CD4-positive, alpha-beta T cell (primary cell): ENCODE results near the gene ROCK1. TPM values are rescaled to one million over a fixed set of nuclear protein-coding genes. Genes with fewer than 3 reads are reported as not detected.

Experiments used
- ATAC-seq: fragments of 200-7000 bp; cut with Tn5 transposase; one replicate; pipeline ENCODE4 v1.10.0; 2022; ENCODE audit warnings: mild to moderate bottlenecking; ENCODE audit not compliant: poor library complexity
- CTCF ChIA-PET: fragments of 350-600 bp; sonication (Branson Sonifier 250); formaldehyde crosslinking; loops from one replicate; lab custom pipeline; 2021; ENCODE audit warnings: antibody characterized with exemption, inconsistent platforms; lab: Charles Lee
- POLR2A ChIA-PET: fragments of 350-600 bp; sonication (Branson Sonifier 250); formaldehyde crosslinking; loops from one replicate; lab custom pipeline; 2021; ENCODE audit warnings: antibody characterized with exemption, inconsistent platforms; lab: Charles Lee
- DNase-seq, 14 experiments: peaks; one replicate each; pipeline ENCODE4 v3.0.0-alpha.2; 2013 to 2020; ENCODE audit warnings: mixed read lengths in 2 of 14
- H3K27ac ChIP-seq, 2 donors: one replicate each; pipeline versions ENCODE4 v1.5.1 to v1.7.0; 2013; ENCODE audit warnings: low read length in 2 of 2, low read depth in 1 of 2, mild to moderate bottlenecking in 1 of 2
- H3K27me3 ChIP-seq, 2 experiments: 1 replicate in 1 of 2; 2 replicates in 1 of 2; pipeline versions ENCODE4 v1.6.1 to v1.7.0; 2013; ENCODE audit warnings: low read length in 2 of 2, control low read depth in 1 of 2, mild to moderate bottlenecking in 1 of 2, moderate library complexity in 1 of 2; ENCODE audit not compliant: insufficient read depth in 2 of 2, control insufficient read depth in 1 of 2
- H3K36me3 ChIP-seq: one replicate; pipeline ENCODE4 v1.6.1; 2013; ENCODE audit warnings: low read length, control low read depth; ENCODE audit not compliant: insufficient read depth
- H3K4me1 ChIP-seq: one replicate; pipeline ENCODE4 v1.6.1; 2013; ENCODE audit warnings: low read length, control low read depth; ENCODE audit not compliant: insufficient read depth
- H3K4me3 ChIP-seq: one replicate; pipeline ENCODE4 v1.5.1; 2013; ENCODE audit warnings: mild to moderate bottlenecking, low read length, moderate library complexity
- H3K9me3 ChIP-seq, 2 experiments: 1 replicate in 1 of 2; 2 replicates in 1 of 2; pipeline versions ENCODE4 v1.6.1 to v1.7.0; 2013; ENCODE audit warnings: low read length in 2 of 2, mild to moderate bottlenecking in 2 of 2, control low read depth in 1 of 2, moderate library complexity in 1 of 2; ENCODE audit not compliant: control insufficient read depth in 1 of 2, insufficient read depth in 1 of 2
- H3K27ac Mint-ChIP-seq: one replicate; pipeline ENCODE4 v1.8.0; 2020; ENCODE audit warnings: mixed read lengths
- H3K27me3 Mint-ChIP-seq: one replicate; pipeline ENCODE4 v1.8.0; 2021; ENCODE audit warnings: mixed read lengths
- H3K36me3 Mint-ChIP-seq: one replicate; pipeline ENCODE4 v1.8.0; 2021; ENCODE audit warnings: low read depth, mixed read lengths
- H3K4me1 Mint-ChIP-seq: one replicate; pipeline ENCODE4 v1.8.0; 2021; ENCODE audit warnings: low read depth, mixed read lengths
- H3K4me3 Mint-ChIP-seq: one replicate; pipeline ENCODE4 v1.8.0; 2020; ENCODE audit warnings: mild to moderate bottlenecking, mixed read lengths
- H3K9me3 Mint-ChIP-seq: one replicate; pipeline ENCODE4 v1.8.0; 2020; ENCODE audit warnings: mixed read lengths
- intact Hi-C, 2 experiments: fragments of 100-400 bp; cut with DNase I in 1 of 2; cut with micrococcal nuclease in 1 of 2; formaldehyde crosslinking; loops; one replicate each; pipeline versions ENCODE4 v1.15.1 to v1.9.0; 2023 to 2025; cut with DNase I, micrococcal nuclease
- total RNA-seq, 174 experiments: library from RNA in 2 of 174; stranded (reverse) in 2 of 174; gene quantifications; one replicate each; pipeline ENCODE4 v1.2.3 and lab custom pipeline; 2021 to 2026
- TF ChIP-seq, protein P1 (sequence below): fragments of 200-600 bp; IDR thresholded peaks from one replicate; pipeline ENCODE4 v1.8.0; 2022; ENCODE audit warnings: antibody characterized with exemption, mild to moderate bottlenecking

The ROCK1 gene
- total RNA-seq, 2 experiments from 2014 or later: 85.5 to 91.2 TPM

DNA sequence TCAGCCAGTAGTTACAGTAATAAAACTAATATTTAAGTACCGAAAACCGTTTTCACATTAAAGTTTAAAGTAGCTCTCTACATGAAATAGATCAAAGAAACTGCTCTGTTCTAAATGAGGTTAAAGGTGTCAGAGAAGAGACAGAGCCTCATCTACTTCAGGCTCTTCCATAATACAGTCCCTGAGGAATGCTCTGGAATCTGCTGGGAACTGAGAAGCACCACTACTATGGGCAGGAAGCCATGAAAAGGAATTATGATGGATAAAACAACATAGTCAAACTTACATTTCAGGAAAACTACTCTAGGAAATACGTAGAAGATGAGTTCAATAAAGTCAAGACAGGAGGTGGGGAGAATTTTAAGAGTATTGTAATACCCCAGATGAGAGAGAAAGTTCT is 60.0 kb downstream of the ROCK1 start:
- ATAC-seq (no peak), DNase-seq (no peak)
- Histone ChIP-seq H3K9me3 (no peaks in the 10 kb centered on the region), H3K27ac (no peak overlapping the region), H3K4me3 (no peak overlapping the region), H3K4me1 (peaks cover 7% of the 10 kb centered on the region), H3K36me3 (peaks cover 8% of the 10 kb centered on the region), H3K27me3 (no peaks in the 10 kb centered on the region)
- CTCF ChIA-PET: no interaction called here
- H3K4me3 Mint-ChIP-seq: no peak overlapping the region
- POLR2A ChIA-PET: no interaction called here
- intact Hi-C loops: loop anchor here in 1 of 2 experiments (5.0 kb wide), 1 partner anchor 39 kb away; no protein-coding TSS in a partner anchor
- peaks cover 62% of the 10 kb centered on the region for H3K4me1 Mint-ChIP-seq
- H3K36me3 Mint-ChIP-seq: peaks cover 28% of the 10 kb centered on the region
- TF ChIP-seq, protein P1, sequence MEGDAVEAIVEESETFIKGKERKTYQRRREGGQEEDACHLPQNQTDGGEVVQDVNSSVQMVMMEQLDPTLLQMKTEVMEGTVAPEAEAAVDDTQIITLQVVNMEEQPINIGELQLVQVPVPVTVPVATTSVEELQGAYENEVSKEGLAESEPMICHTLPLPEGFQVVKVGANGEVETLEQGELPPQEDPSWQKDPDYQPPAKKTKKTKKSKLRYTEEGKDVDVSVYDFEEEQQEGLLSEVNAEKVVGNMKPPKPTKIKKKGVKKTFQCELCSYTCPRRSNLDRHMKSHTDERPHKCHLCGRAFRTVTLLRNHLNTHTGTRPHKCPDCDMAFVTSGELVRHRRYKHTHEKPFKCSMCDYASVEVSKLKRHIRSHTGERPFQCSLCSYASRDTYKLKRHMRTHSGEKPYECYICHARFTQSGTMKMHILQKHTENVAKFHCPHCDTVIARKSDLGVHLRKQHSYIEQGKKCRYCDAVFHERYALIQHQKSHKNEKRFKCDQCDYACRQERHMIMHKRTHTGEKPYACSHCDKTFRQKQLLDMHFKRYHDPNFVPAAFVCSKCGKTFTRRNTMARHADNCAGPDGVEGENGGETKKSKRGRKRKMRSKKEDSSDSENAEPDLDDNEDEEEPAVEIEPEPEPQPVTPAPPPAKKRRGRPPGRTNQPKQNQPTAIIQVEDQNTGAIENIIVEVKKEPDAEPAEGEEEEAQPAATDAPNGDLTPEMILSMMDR: no peak
- no peaks in the 10 kb centered on the region for H3K27me3 Mint-ChIP-seq
- H3K27ac Mint-ChIP-seq: peak overlapping the region; percentile 37
- H3K9me3 Mint-ChIP-seq: no peaks in the 10 kb centered on the region

DNA sequence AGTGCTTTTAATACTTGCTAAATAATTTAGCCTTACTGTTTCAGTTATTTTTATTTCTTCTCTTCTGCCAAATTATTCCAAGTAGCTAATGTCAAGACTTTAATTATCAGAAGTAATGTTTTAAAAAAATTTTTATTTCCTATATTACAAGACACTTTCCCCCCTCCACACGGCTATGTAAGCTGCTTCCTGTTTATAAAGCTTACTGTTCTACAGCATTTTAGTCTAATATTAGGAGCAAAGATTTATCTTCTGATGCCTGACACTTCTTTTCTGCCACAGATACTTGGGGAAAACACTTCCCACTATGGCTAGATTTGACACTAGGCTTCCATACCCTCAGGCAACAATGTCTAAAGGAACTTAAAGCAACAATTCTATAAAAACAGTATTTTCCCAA is 62.3 kb downstream of the ROCK1 start:
- Histone ChIP-seq H3K9me3 (no peaks in the 10 kb centered on the region), H3K4me3 (no peak overlapping the region), H3K4me1 (peaks cover 12% of the 10 kb centered on the region), H3K27ac (peak overlapping the region in 1 of 2 donors; percentile 19), H3K27me3 (no peaks in the 10 kb centered on the region), H3K36me3 (peaks cover 15% of the 10 kb centered on the region)
- H3K36me3 Mint-ChIP-seq: peaks cover 48% of the 10 kb centered on the region
- no peak overlapping the region for H3K4me3 Mint-ChIP-seq
- ATAC-seq: no peak
- ChIA-PET POLR2A (interaction anchor here (1.4 kb wide), 1 partner anchor 62 kb away, joined by 6 read pairs; the partner anchor contains the start of gene ROCK1), CTCF (interaction anchor here (1.1 to 1.2 kb wide), 2 partner anchors 35 to 655 kb away, joined by 3 read pairs; partner anchors contain the start of gene ABHD3)
- H3K4me1 Mint-ChIP-seq: peaks cover 76% of the 10 kb centered on the region
- no peaks in the 10 kb centered on the region for H3K9me3 Mint-ChIP-seq
- DNase-seq: peak in 1 of 14 experiments; percentile 3
- TF ChIP-seq, protein P1: no peak
- H3K27me3 Mint-ChIP-seq: no peaks in the 10 kb centered on the region
- intact Hi-C loops: no loop called here
- peak overlapping the region; percentile 37 for H3K27ac Mint-ChIP-seq

DNA sequence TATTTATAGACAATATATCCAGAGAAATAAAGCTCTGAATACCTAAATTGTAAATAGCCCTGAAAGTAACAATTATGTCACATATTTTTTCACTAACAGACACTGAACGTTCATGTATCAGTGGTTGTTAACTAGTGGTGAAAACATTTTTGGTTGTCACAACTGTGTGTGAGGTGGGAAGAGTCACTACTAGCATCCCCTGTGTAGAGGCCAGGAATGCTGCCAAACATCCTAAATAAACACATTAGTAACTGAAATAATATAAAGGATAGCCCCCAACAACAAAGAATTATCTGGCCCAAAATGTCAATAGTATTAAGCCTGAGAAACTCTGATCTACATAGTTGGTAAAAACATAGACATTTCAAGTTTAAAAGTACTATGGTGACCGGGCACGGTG is 64.5 kb downstream of the ROCK1 start:
- Mint-ChIP-seq H3K27ac (peak overlapping the region; percentile 66), H3K27me3 (no peaks in the 10 kb centered on the region), H3K4me3 (no peak overlapping the region), H3K4me1 (peaks cover 66% of the 10 kb centered on the region), H3K9me3 (no peaks in the 10 kb centered on the region), H3K36me3 (peaks cover 65% of the 10 kb centered on the region)
- TF ChIP-seq, protein P1: no peak
- Histone ChIP-seq H3K36me3 (peaks cover 32% of the 10 kb centered on the region), H3K9me3 (no peaks in the 10 kb centered on the region), H3K4me1 (peaks cover 8% of the 10 kb centered on the region), H3K27ac (no peak overlapping the region), H3K4me3 (no peak overlapping the region), H3K27me3 (no peaks in the 10 kb centered on the region)
- POLR2A ChIA-PET: no interaction called here
- ATAC-seq (no peak), DNase-seq (no peak)
- intact Hi-C loops: no loop called here
- CTCF ChIA-PET: no interaction called here
